Tibial nerve (tissue), 4 donors: Measurements from ENCODE around the gene DYNC1H1. TPM values are rescaled to one million over a fixed set of nuclear protein-coding genes. Genes with fewer than 3 reads are reported as not detected.
A peak's percentile ranks its signal among the peaks of the same experiment; 100 is the strongest.

Source experiments
- DNase-seq, 2 donors: peaks; one replicate each; pipeline ENCODE4 v3.0.0-alpha.2; 2019; ENCODE audit warnings: low spot score in 2 of 2
- H3K27ac ChIP-seq, 4 donors: fragments of 200-600 bp; sonication (generic) in 3 of 4; one replicate each; pipeline ENCODE4 v1.5.1; 2017 to 2019; ENCODE audit warnings: mild to moderate bottlenecking in 1 of 4
- H3K27me3 ChIP-seq, 2 donors: fragments of 200-600 bp; sonication (generic) in 1 of 2; one replicate each; pipeline versions ENCODE4 v1.5.1 to v1.6.0; 2017 to 2019
- H3K36me3 ChIP-seq, 3 donors: fragments of 200-600 bp; sonication (generic); one replicate each; pipeline ENCODE4 v1.5.1; 2018 to 2019
- H3K4me1 ChIP-seq, 4 donors: fragments of 200-600 bp; sonication (generic) in 3 of 4; one replicate each; pipeline ENCODE4 v1.5.1; 2017 to 2019
- H3K4me3 ChIP-seq, 4 donors: fragments of 200-600 bp; sonication (generic) in 3 of 4; one replicate each; pipeline ENCODE4 v1.5.1; 2017 to 2019; ENCODE audit warnings: mild to moderate bottlenecking in 1 of 4, moderate library complexity in 1 of 4
- H3K9me3 ChIP-seq, 4 donors: fragments of 200-600 bp; sonication (generic) in 3 of 4; one replicate each; pipeline ENCODE4 v1.5.1; 2017 to 2019
- CTCF ChIP-seq, 5 experiments: fragments of 200-600 bp in 3 of 5; fragments of 450-650 bp in 2 of 5; sonication (generic) in 3 of 5; IDR thresholded peaks; one replicate each; pipeline ENCODE4 v1.5.1; 2016 to 2019; ENCODE audit warnings: antibody characterized with exemption in 5 of 5, mild to moderate bottlenecking in 3 of 5, moderate library complexity in 2 of 5
- EP300 ChIP-seq, 2 donors: sonication (generic); formaldehyde crosslinking; IDR thresholded peaks; one replicate each; pipeline ENCODE4 v1.6.1; 2017; ENCODE audit warnings: antibody characterized with exemption in 2 of 2, mild to moderate bottlenecking in 1 of 2
- POLR2A ChIP-seq, 2 donors: fragments of 450-650 bp; IDR thresholded peaks; one replicate each; pipeline ENCODE4 v1.6.1; 2017; ENCODE audit warnings: antibody characterized with exemption in 2 of 2, mild to moderate bottlenecking in 2 of 2, moderate library complexity in 2 of 2
- WGBS, 2 donors: methylation state at CpG; one replicate each; pipeline ENCODE4 v1.1.5; 2018; 5-methylcytosine and 5-hydroxymethylcytosine counted together
- total RNA-seq, 4 donors: library from RNA; depleted of rRNA; stranded (reverse); fragments of >200 nt; gene quantifications; one replicate each; pipeline ENCODE4 v1.1.0, GENCODE V29; 2016

Gene DYNC1H1
- total RNA-seq, 4 donors from 2014 or later, result 506 to 690 (median 631) TPM

GRCh38 chr14:102042699-102043098 lies 78.3 kb downstream of the DYNC1H1 start:
- Histone ChIP-seq H3K4me1 (peaks cover 0 to 15% (median 3%) of the 10 kb centered on the region in 4 donors), H3K4me3 (no peak overlapping the region), H3K36me3 (peaks cover 9 to 100% (median 57%) of the 10 kb centered on the region in 3 donors), H3K27ac (no peak overlapping the region), H3K9me3 (no peaks in the 10 kb centered on the region), H3K27me3 (no peaks in the 10 kb centered on the region)
- no peak for TF ChIP-seq POLR2A (IDR thresholded peaks at IDR 0.05)
- TF ChIP-seq CTCF (IDR thresholded peaks at IDR 0.05), result no peak
- no peak for TF ChIP-seq EP300 (IDR thresholded peaks at IDR 0.05)
- WGBS, 2 donors, result 89 to 93% methylated on average over 9 of the region's 9 CpGs
- no peak for DNase-seq

DNA sequence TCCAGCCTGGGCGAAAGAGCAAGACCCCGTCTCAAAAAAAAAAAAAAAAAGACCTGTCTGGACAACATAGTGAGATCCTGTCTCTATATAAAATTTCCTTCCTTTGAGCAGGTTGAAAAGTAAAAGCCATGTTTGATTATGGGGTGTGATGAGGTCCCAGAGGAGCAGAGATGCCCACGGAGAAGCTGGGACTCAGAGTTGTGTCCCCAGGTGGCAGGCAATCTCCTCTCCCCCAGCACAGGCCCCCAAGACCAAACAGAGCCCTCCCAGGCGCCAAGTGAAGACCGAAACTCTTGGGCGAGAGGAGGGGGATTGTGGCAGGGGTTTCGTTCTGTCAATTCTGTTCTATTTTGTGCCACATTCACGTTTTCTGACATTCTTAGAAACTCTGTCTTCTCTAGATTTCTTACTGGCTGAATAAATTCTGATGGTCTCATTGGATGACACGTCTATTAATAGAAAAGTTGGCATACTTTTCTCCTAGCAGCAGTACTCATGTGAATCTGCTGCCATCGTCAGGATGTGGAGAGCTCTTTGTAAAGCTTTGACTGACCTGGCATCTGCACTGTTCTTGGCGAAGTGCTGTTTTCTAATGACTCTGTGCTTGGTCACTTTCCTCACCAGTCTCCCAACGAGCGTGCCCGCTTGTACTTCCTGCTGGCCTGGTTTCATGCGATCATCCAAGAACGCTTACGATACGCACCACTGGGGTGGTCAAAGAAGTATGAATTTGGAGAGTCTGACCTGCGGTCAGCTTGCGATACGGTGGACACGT lies 79.1 kb downstream of the DYNC1H1 start:
- TF ChIP-seq CTCF (IDR thresholded peaks at IDR 0.05) (no peak), EP300 (IDR thresholded peaks at IDR 0.05) (no peak), POLR2A (IDR thresholded peaks at IDR 0.05) (no peak)
- 84 to 86% methylated on average over 22 of the region's 22 CpGs for WGBS, 2 donors
- Histone ChIP-seq H3K9me3 (no peaks in the 10 kb centered on the region), H3K27me3 (no peaks in the 10 kb centered on the region), H3K36me3 (peaks cover 16 to 100% (median 55%) of the 10 kb centered on the region in 3 donors), H3K4me1 (peaks cover 0 to 15% (median 3%) of the 10 kb centered on the region in 4 donors), H3K27ac (no peak overlapping the region), H3K4me3 (no peak overlapping the region)
- no peak for DNase-seq

GRCh38 chr14:102044566-102044965 lies 80.2 kb downstream of the DYNC1H1 start:
- no peak for DNase-seq

GRCh38 chr14:102046337-102047278 lies 82.2 kb downstream of the DYNC1H1 start:
- H3K4me3 ChIP-seq, result no peak overlapping the region
- H3K4me1 ChIP-seq, result peaks cover 0 to 22% (median 3%) of the 10 kb centered on the region in 4 donors
- no peaks in the 10 kb centered on the region for H3K27me3 ChIP-seq
- DNase-seq, result peak; percentile 69 to 70
- H3K9me3 ChIP-seq, result no peaks in the 10 kb centered on the region
- H3K36me3 ChIP-seq, result peaks cover 21 to 100% (median 49%) of the 10 kb centered on the region in 3 donors
- TF ChIP-seq CTCF (IDR thresholded peaks at IDR 0.05), result peak; percentile 36 to 69 (median 50)
- TF ChIP-seq EP300 (IDR thresholded peaks at IDR 0.05), result peak in 1 of 2 donors; percentile 12
- TF ChIP-seq POLR2A (IDR thresholded peaks at IDR 0.05), result no peak
- 43 to 49% methylated on average over 23 of the region's 23 CpGs for WGBS, 2 donors
- H3K27ac ChIP-seq, result peak overlapping the region in 2 of 4 donors; percentile 15 to 43

More at GRCh38 chr14:102044566-102044965, 80.2 kb downstream of the DYNC1H1 start:
- H3K4me1 ChIP-seq, result peaks cover 0 to 16% (median 3%) of the 10 kb centered on the region in 4 donors
- peaks cover 17 to 100% (median 54%) of the 10 kb centered on the region in 3 donors for H3K36me3 ChIP-seq
- H3K4me3 ChIP-seq, result no peak overlapping the region
- WGBS, 2 donors, result 71 to 88% methylated on average over 11 to 13 of the region's 13 CpGs
- no peak overlapping the region for H3K27ac ChIP-seq
- no peaks in the 10 kb centered on the region for H3K27me3 ChIP-seq
- no peaks in the 10 kb centered on the region for H3K9me3 ChIP-seq
- TF ChIP-seq POLR2A (IDR thresholded peaks at IDR 0.05) (no peak), CTCF (IDR thresholded peaks at IDR 0.05) (no peak)
